SK-N-SH treated with all-trans-retinoic acid at 6 μM for 48 hours (cell line): ENCODE data around the gene TLE6.

Experiments used
- SNAI2 ChIP-seq: fragments of 250-450 bp; sonication (Bioruptor Pico); IDR thresholded peaks from 2 replicates; pipeline ENCODE4 v1.5.0; 2020; ENCODE audit warnings: mild to moderate bottlenecking, moderate library complexity
- TCF4 ChIP-seq: fragments of 250-450 bp; sonication (Bioruptor Pico); IDR thresholded peaks from 2 replicates; pipeline ENCODE4 v1.8.0; 2021; ENCODE audit warnings: mild to moderate bottlenecking, moderate library complexity, borderline replicate concordance
- ZFP3 ChIP-seq: fragments of 250-450 bp; sonication (Bioruptor Pico); IDR thresholded peaks from 2 replicates; pipeline ENCODE4 v1.5.0; 2020; ENCODE audit warnings: mild to moderate bottlenecking, moderate library complexity
- TF ChIP-seq, protein P1 (sequence below): fragments of 250-450 bp; sonication (Bioruptor Pico); IDR thresholded peaks from 2 replicates; pipeline ENCODE4 v1.5.1; 2021; ENCODE audit warnings: mild to moderate bottlenecking, moderate library complexity
- TF ChIP-seq, protein P2 (sequence below): fragments of 250-450 bp; sonication (Bioruptor Pico); IDR thresholded peaks from 2 replicates; pipeline ENCODE4 v1.8.0; 2020; ENCODE audit warnings: mild to moderate bottlenecking, moderate library complexity, borderline replicate concordance

DNA sequence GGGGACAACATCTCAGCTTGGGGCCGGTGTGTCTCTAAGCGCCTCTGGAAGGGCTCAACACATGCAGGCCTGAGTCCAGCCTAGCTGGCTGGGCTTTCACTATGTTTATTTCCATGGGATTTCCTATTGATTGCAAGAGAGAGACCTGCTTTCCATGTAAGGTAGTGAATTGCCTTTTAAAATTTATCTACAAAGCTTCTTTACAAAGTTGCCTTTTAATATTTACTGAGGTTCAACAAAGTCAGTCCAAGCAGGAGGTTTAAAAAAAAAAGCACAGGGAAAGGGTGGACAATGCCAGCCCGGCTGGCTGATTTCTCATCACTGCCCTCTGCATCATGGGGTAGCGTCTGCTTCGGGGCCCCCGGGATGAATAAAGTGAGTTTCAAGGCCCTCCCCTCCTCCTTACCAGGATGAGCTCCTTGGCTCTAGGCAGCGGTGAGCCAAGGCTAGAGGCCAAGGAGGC is 35.9 kb downstream of the TLE6 start:
- TF ChIP-seq, protein P1, sequence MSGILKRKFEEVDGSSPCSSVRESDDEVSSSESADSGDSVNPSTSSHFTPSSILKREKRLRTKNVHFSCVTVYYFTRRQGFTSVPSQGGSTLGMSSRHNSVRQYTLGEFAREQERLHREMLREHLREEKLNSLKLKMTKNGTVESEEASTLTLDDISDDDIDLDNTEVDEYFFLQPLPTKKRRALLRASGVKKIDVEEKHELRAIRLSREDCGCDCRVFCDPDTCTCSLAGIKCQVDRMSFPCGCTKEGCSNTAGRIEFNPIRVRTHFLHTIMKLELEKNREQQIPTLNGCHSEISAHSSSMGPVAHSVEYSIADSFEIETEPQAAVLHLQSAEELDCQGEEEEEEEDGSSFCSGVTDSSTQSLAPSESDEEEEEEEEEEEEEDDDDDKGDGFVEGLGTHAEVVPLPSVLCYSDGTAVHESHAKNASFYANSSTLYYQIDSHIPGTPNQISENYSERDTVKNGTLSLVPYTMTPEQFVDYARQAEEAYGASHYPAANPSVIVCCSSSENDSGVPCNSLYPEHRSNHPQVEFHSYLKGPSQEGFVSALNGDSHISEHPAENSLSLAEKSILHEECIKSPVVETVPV (CRISPR knock-in tag) = no peak
- TF ChIP-seq TCF4 (CRISPR knock-in tag) (no peak), ZFP3 (no peak), SNAI2 (CRISPR knock-in tag) (no peak)
- TF ChIP-seq, protein P2, sequence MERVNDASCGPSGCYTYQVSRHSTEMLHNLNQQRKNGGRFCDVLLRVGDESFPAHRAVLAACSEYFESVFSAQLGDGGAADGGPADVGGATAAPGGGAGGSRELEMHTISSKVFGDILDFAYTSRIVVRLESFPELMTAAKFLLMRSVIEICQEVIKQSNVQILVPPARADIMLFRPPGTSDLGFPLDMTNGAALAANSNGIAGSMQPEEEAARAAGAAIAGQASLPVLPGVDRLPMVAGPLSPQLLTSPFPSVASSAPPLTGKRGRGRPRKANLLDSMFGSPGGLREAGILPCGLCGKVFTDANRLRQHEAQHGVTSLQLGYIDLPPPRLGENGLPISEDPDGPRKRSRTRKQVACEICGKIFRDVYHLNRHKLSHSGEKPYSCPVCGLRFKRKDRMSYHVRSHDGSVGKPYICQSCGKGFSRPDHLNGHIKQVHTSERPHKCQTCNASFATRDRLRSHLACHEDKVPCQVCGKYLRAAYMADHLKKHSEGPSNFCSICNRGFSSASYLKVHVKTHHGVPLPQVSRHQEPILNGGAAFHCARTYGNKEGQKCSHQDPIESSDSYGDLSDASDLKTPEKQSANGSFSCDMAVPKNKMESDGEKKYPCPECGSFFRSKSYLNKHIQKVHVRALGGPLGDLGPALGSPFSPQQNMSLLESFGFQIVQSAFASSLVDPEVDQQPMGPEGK (CRISPR knock-in tag) = no peak
